A549 (cell line): ENCODE results near the gene SIRT2. TPM values are rescaled to one million over a fixed set of nuclear protein-coding genes. Genes with fewer than 3 reads are reported as not detected.

Experiments used
- ATAC-seq, 2 experiments: fragments of 200-7000 bp in 1 of 2; fragments of >200 bp in 1 of 2; cut with Nextera tagmentation in 1 of 2; cut with Tn5 transposase in 1 of 2; 3 replicates each; pipeline versions ENCODE4 v1.8.0 to v1.9.1; 2018 to 2020; ENCODE audit warnings: mild to moderate bottlenecking in 1 of 2, moderate library complexity in 1 of 2
- CTCF ChIA-PET: fragments of 300-600 bp; sonication (Branson Sonifier 250); formaldehyde crosslinking; extraction: SDS; loops from one replicate; lab custom pipeline; 2021; ENCODE audit warnings: antibody characterized with exemption, inconsistent platforms; lab: Yijun Ruan, JAX
- POLR2A ChIA-PET: fragments of 350-600 bp; formaldehyde crosslinking; extraction: SDS; loops from one replicate; lab custom pipeline; 2021; ENCODE audit warnings: antibody characterized with exemption, inconsistent platforms; lab: Yijun Ruan, JAX
- DNase-seq, 2 experiments: peaks; one replicate each; pipeline versions ENCODE4 v3.0.0 to v3.0.0-alpha.2; 2011 to 2016; ENCODE audit warnings: low read depth in 1 of 2, low spot score in 1 of 2
- FAIRE-seq: peaks from 2 replicates; lab custom pipeline; 2011; peaks lifted over from hg19 to GRCh38; lab: Jason Lieb, UNC
- H3K27ac ChIP-seq, 2 experiments: fragments of >200 bp; sonication (Bioruptor Twin); formaldehyde crosslinking; 3 replicates each; pipeline ENCODE4 v1.5.1; 2016 to 2017
- H3K4me1 ChIP-seq: fragments of >200 bp; sonication (Bioruptor Twin); formaldehyde crosslinking; 3 replicates; pipeline ENCODE4 v1.6.1; 2016
- H3K4me2 ChIP-seq: fragments of >200 bp; sonication (Bioruptor Twin); formaldehyde crosslinking; 3 replicates; pipeline ENCODE4 v1.6.1; 2016
- H3K4me3 ChIP-seq: fragments of >200 bp; sonication (Bioruptor Twin); formaldehyde crosslinking; 3 replicates; pipeline ENCODE4 v1.5.1; 2016
- H3K9me3 ChIP-seq: fragments of >200 bp; sonication (Bioruptor Twin); formaldehyde crosslinking; 3 replicates; pipeline ENCODE4 v1.6.1; 2016
- BHLHE40 ChIP-seq: IDR thresholded peaks from 2 replicates; pipeline ENCODE4 v1.6.1; 2012; ENCODE audit warnings: low read depth, low read length, inconsistent platforms
- CBX2 ChIP-seq: fragments of 200-600 bp; sonication (generic); IDR thresholded peaks from 2 replicates; pipeline ENCODE4 v1.6.1; 2016; ENCODE audit warnings: low read depth, mild to moderate bottlenecking, borderline replicate concordance
- CHD2 ChIP-seq: fragments of 150-350 bp; IDR thresholded peaks from 2 replicates; pipeline ENCODE4 v1.6.1; 2014; ENCODE audit warnings: low read length; ENCODE audit not compliant: partially characterized antibody
- CHD4 ChIP-seq: fragments of 200-600 bp; sonication (generic); IDR thresholded peaks from 2 replicates; pipeline ENCODE4 v1.6.1; 2016; ENCODE audit warnings: antibody characterized with exemption, mild to moderate bottlenecking, borderline replicate concordance
- EHF ChIP-seq: fragments of 250-450 bp; sonication (Bioruptor Pico); IDR thresholded peaks from 2 replicates; pipeline ENCODE4 v1.5.0; 2020; ENCODE audit warnings: mild to moderate bottlenecking
- ESRRA ChIP-seq: fragments of 150-350 bp; IDR thresholded peaks from 2 replicates; pipeline ENCODE4 v1.6.1; 2014; ENCODE audit warnings: mild to moderate bottlenecking, low read length, borderline replicate concordance
- FOSB ChIP-seq: fragments of 250-450 bp; sonication (Bioruptor Pico); IDR thresholded peaks from 2 replicates; pipeline ENCODE4 v1.5.0; 2020; ENCODE audit warnings: mild to moderate bottlenecking, moderate library complexity
- FOSL2 ChIP-seq, 2 experiments: fragments of 450-650 bp in 1 of 2; fragments of >200 bp in 1 of 2; sonication (Bioruptor Twin) in 1 of 2; formaldehyde crosslinking; IDR thresholded peaks; 2 replicates each; pipeline versions ENCODE4 v1.5.0 to v1.6.1; 2016 to 2020; ENCODE audit warnings: mild to moderate bottlenecking in 1 of 2, moderate library complexity in 1 of 2
- FOXS1 ChIP-seq: fragments of 250-450 bp; sonication (Bioruptor Pico); IDR thresholded peaks from 2 replicates; pipeline ENCODE4 v1.5.0; 2020; ENCODE audit warnings: mild to moderate bottlenecking, moderate library complexity
- GATA3 ChIP-seq: IDR thresholded peaks from 2 replicates; pipeline ENCODE4 v1.6.1; 2012; ENCODE audit warnings: borderline replicate concordance
- HEYL ChIP-seq: fragments of 250-450 bp; sonication (Bioruptor Pico); IDR thresholded peaks from 2 replicates; pipeline ENCODE4 v1.8.0; 2021; ENCODE audit warnings: mild to moderate bottlenecking, moderate library complexity
- HOXA7 ChIP-seq: fragments of 250-450 bp; sonication (Bioruptor Pico); IDR thresholded peaks from 2 replicates; pipeline ENCODE4 v1.5.0; 2020; ENCODE audit warnings: mild to moderate bottlenecking, moderate library complexity
- HOXB13 ChIP-seq: fragments of 250-450 bp; sonication (Bioruptor Pico); IDR thresholded peaks from 2 replicates; pipeline ENCODE4 v1.5.0; 2020; ENCODE audit warnings: low read depth, mild to moderate bottlenecking, moderate library complexity
- KDM1A ChIP-seq: fragments of 200-600 bp; sonication (generic); IDR thresholded peaks from 2 replicates; pipeline ENCODE4 v1.6.1; 2016; ENCODE audit warnings: low read depth, mild to moderate bottlenecking
- MAFK ChIP-seq: fragments of 450-650 bp; IDR thresholded peaks from 2 replicates; pipeline ENCODE4 v1.6.1; 2014; ENCODE audit not compliant: partially characterized antibody
- MYC ChIP-seq: IDR thresholded peaks from 2 replicates; pipeline ENCODE4 v1.6.1; 2012; ENCODE audit warnings: mild to moderate bottlenecking, inconsistent platforms, low read length, improper control_type of control experiment, borderline replicate concordance
- NPAS2 ChIP-seq: fragments of 250-450 bp; sonication (Bioruptor Pico); IDR thresholded peaks from 2 replicates; pipeline ENCODE4 v1.8.0; 2022; ENCODE audit warnings: mild to moderate bottlenecking, moderate library complexity, borderline replicate concordance
- NR3C1 ChIP-seq: fragments of >200 bp; sonication (Bioruptor Twin); formaldehyde crosslinking; IDR thresholded peaks from 3 replicates; pipeline ENCODE4 v1.6.1; 2017
- POLR2A ChIP-seq: IDR thresholded peaks from 2 replicates; pipeline ENCODE4 v1.6.1; 2012; ENCODE audit warnings: mild to moderate bottlenecking, low read length
- RARB ChIP-seq: fragments of 250-450 bp; sonication (Bioruptor Pico); IDR thresholded peaks from 2 replicates; pipeline ENCODE4 v1.8.0; 2021; ENCODE audit warnings: mild to moderate bottlenecking, moderate library complexity
- SMC3 ChIP-seq: fragments of >200 bp; sonication (Bioruptor Twin); formaldehyde crosslinking; IDR thresholded peaks from 3 replicates; pipeline ENCODE4 v1.6.1; 2018; ENCODE audit warnings: inconsistent platforms
- SREBF2 ChIP-seq: fragments of 450-650 bp; IDR thresholded peaks from 2 replicates; pipeline ENCODE4 v1.6.1; 2014; ENCODE audit warnings: mild to moderate bottlenecking, moderate library complexity
- TP53 ChIP-seq: fragments of 250-450 bp; sonication (Bioruptor Pico); IDR thresholded peaks from 2 replicates; pipeline ENCODE4 v1.5.0; 2021; ENCODE audit warnings: mild to moderate bottlenecking, moderate library complexity
- ZFP36 ChIP-seq: fragments of 450-650 bp; IDR thresholded peaks from 2 replicates; pipeline ENCODE4 v1.6.1; 2014; ENCODE audit warnings: borderline replicate concordance; ENCODE audit not compliant: partially characterized antibody
- WGBS: methylation state at CpG from one replicate; pipeline ENCODE4 v1.1.6; 2017; ENCODE audit errors: missing lambda C conversion rate; 5-methylcytosine and 5-hydroxymethylcytosine counted together
- polyA plus RNA-seq, 4 experiments: library from polyadenylated mRNA; depleted of rRNA in 3 of 4; stranded (reverse); fragments of >200 nt; fragmentation: RNase III in 1 of 4; extraction: RNeasy Plus Mini Kit Qiagen cat#74134 plus additional on column Dnase treatment in 1 of 4; gene quantifications; 2 replicates in 3 of 4; 3 replicates in 1 of 4; pipeline ENCODE4 v1.2.3, GENCODE V29; 2011 to 2017
- TF ChIP-seq, protein P1 (sequence below): fragments of 200-600 bp; sonication (generic); IDR thresholded peaks from 2 replicates; pipeline ENCODE4 v1.6.1; 2016; ENCODE audit warnings: antibody characterized with exemption, mild to moderate bottlenecking, moderate library complexity
- TF ChIP-seq, protein P2 (sequence below): IDR thresholded peaks from 2 replicates; pipeline ENCODE4 v1.6.1; 2012
- TF ChIP-seq, protein P3 (sequence below): IDR thresholded peaks from 2 replicates; pipeline ENCODE4 v1.6.1; 2012; ENCODE audit warnings: low read depth, borderline replicate concordance
- TF ChIP-seq, protein P4 (sequence below): fragments of >200 bp; sonication (Bioruptor Twin); formaldehyde crosslinking; IDR thresholded peaks from 3 replicates; pipeline ENCODE4 v1.5.1; 2016

Gene SIRT2
- polyA plus RNA-seq, 2 of the 4 experiments (the other 2 are of a cell fraction), result 28.6 to 30.4 TPM

DNA sequence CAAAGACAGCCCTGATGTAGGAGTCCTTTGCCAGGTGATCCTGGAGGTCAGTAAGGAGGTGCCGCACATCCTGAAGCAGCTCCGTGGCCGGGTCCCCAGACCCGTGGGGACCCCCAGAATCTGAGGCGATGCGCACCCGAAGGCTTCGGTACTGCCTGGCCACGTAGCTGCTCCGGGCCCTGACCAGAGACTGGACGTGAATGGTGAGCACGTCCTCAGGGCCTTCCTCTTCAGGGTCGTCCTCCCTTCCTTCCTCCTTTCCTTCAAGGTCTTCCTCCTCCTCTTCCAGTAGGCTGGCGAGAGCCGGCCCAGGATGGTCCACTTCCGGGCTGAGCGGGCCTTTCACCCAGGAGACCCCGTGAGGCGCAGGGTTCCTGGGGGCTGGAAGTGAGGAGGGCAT lies 28.8 kb downstream of the SIRT2 start:
- no peak overlapping the region for H3K27ac ChIP-seq
- TF ChIP-seq CBX2 (no peak), NR3C1 (no peak), POLR2A (no peak), MYC (no peak), CHD4 (no peak), NPAS2 (CRISPR knock-in tag) (no peak), FOSB (CRISPR knock-in tag) (no peak), TP53 (no peak), SMC3 (no peak), GATA3 (no peak), CHD2 (no peak), ZFP36 (no peak), EHF (CRISPR knock-in tag) (no peak), BHLHE40 (no peak), HEYL (CRISPR knock-in tag) (no peak), RARB (CRISPR knock-in tag) (no peak)
- TF ChIP-seq, protein P1, sequence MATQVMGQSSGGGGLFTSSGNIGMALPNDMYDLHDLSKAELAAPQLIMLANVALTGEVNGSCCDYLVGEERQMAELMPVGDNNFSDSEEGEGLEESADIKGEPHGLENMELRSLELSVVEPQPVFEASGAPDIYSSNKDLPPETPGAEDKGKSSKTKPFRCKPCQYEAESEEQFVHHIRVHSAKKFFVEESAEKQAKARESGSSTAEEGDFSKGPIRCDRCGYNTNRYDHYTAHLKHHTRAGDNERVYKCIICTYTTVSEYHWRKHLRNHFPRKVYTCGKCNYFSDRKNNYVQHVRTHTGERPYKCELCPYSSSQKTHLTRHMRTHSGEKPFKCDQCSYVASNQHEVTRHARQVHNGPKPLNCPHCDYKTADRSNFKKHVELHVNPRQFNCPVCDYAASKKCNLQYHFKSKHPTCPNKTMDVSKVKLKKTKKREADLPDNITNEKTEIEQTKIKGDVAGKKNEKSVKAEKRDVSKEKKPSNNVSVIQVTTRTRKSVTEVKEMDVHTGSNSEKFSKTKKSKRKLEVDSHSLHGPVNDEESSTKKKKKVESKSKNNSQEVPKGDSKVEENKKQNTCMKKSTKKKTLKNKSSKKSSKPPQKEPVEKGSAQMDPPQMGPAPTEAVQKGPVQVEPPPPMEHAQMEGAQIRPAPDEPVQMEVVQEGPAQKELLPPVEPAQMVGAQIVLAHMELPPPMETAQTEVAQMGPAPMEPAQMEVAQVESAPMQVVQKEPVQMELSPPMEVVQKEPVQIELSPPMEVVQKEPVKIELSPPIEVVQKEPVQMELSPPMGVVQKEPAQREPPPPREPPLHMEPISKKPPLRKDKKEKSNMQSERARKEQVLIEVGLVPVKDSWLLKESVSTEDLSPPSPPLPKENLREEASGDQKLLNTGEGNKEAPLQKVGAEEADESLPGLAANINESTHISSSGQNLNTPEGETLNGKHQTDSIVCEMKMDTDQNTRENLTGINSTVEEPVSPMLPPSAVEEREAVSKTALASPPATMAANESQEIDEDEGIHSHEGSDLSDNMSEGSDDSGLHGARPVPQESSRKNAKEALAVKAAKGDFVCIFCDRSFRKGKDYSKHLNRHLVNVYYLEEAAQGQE, result no peak
- TF ChIP-seq, protein P2, sequence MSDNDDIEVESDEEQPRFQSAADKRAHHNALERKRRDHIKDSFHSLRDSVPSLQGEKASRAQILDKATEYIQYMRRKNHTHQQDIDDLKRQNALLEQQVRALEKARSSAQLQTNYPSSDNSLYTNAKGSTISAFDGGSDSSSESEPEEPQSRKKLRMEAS, result no peak
- TF ChIP-seq, protein P3, sequence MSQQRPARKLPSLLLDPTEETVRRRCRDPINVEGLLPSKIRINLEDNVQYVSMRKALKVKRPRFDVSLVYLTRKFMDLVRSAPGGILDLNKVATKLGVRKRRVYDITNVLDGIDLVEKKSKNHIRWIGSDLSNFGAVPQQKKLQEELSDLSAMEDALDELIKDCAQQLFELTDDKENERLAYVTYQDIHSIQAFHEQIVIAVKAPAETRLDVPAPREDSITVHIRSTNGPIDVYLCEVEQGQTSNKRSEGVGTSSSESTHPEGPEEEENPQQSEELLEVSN, result no peak
- peaks cover 13% of the 10 kb centered on the region; the same call in 2 of the 3 replicates for H3K4me1 ChIP-seq
- H3K4me2 ChIP-seq, result peak overlapping the region; percentile 74; the same call in 2 of the 3 replicates
- no peak overlapping the region for H3K4me3 ChIP-seq
- ATAC-seq (no peak; a peak in 1 of 6 replicates), DNase-seq (no peak), FAIRE-seq (no peak)
- CTCF ChIA-PET, result interaction anchor here (0.7 to 31.8 kb wide), 25 partner anchors 2 to 467 kb away, joined by 3 to 652 read pairs (median 5); partner anchors contain the start of genes ECH1, EIF3K, FAM98C and HNRNPL
- 93% methylated on average over 19 of the region's 19 CpGs for WGBS
- POLR2A ChIA-PET, result interaction anchor here (1.5 kb wide), 1 partner anchor 18 kb away, joined by 6 read pairs; no protein-coding TSS in a partner anchor
- no peaks in the 10 kb centered on the region for H3K9me3 ChIP-seq

DNA sequence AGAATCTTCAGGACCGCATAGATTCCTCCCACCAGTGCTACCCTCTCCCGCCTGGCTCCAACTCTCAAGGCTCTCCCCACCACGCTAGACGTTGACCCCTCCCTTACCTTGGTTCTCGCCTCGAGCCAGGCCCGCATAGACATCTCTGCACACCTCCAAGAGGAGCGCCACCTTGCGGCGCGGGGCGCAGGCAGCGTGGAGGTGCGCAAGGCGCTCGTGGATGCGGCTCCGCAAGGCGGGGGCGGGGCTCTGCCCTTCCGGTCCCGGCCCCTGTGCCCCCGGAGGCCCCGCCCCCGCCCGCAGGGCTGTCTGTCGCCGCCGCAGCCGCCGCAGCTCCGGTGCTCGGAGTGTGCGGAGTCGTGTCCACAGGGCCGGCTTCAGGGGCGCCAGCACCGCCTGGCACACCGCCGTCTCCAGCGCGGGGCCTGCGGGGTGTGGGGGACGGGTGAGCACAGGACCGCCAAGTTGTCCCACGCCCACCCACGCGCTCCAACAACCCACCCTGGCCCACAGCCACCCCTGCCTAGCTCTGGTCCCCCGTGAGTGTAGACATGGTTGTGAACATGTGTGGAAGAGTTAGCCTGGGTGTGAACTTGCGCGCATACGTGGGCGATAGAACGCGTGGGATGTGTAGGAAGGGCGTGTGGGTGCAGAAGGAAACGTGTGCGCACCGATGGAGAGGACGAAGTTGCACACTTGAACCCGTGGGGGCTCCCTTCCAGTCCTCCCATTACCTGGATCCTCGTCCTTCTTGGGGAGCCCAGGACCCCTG lies 29.4 kb downstream of the SIRT2 start:
- peak; percentile 89 to 93 for DNase-seq
- peak overlapping the region; percentile 56 to 80 for H3K27ac ChIP-seq
- peak overlapping the region; percentile 74 for H3K4me2 ChIP-seq
- no peak for TF ChIP-seq HEYL (CRISPR knock-in tag)
- TF ChIP-seq KDM1A, result no peak
- TF ChIP-seq SMC3, result peak; percentile 97
- TF ChIP-seq FOSL2 (IDR thresholded peaks at IDR 0.05), result no peak
- TF ChIP-seq FOSL2 (CRISPR knock-in tag; IDR thresholded peaks at IDR 0.05), result no peak
- no peak for TF ChIP-seq CHD4
- TF ChIP-seq, protein P2, result peak; percentile 99
- peak; percentile 93 for TF ChIP-seq MYC
- TF ChIP-seq HOXB13 (CRISPR knock-in tag), result 0 out of 2 replicates have a peak, but pooled peaks have one; percentile 55
- no peak; the same call in 1 of the 2 replicates for TF ChIP-seq POLR2A
- TF ChIP-seq MAFK, result no peak
- TF ChIP-seq, protein P3, result peak; percentile 87
- TF ChIP-seq ESRRA, result no peak
- TF ChIP-seq GATA3, result no peak
- TF ChIP-seq, protein P4, sequence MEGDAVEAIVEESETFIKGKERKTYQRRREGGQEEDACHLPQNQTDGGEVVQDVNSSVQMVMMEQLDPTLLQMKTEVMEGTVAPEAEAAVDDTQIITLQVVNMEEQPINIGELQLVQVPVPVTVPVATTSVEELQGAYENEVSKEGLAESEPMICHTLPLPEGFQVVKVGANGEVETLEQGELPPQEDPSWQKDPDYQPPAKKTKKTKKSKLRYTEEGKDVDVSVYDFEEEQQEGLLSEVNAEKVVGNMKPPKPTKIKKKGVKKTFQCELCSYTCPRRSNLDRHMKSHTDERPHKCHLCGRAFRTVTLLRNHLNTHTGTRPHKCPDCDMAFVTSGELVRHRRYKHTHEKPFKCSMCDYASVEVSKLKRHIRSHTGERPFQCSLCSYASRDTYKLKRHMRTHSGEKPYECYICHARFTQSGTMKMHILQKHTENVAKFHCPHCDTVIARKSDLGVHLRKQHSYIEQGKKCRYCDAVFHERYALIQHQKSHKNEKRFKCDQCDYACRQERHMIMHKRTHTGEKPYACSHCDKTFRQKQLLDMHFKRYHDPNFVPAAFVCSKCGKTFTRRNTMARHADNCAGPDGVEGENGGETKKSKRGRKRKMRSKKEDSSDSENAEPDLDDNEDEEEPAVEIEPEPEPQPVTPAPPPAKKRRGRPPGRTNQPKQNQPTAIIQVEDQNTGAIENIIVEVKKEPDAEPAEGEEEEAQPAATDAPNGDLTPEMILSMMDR, result peak; percentile 99
- TF ChIP-seq HOXA7 (CRISPR knock-in tag), result no peak
- no peak for TF ChIP-seq SREBF2
- TF ChIP-seq FOXS1 (CRISPR knock-in tag), result no peak

More for the DNA sequence above, 29.4 kb downstream of the SIRT2 start:
- no peaks in the 10 kb centered on the region for H3K9me3 ChIP-seq
- peak; percentile 90 to 94 for ATAC-seq
- 48% methylated on average over 46 of the region's 62 CpGs for WGBS
- H3K4me3 ChIP-seq, result peak overlapping the region; percentile 31
- ChIA-PET POLR2A (interaction anchor here (1.0 to 1.5 kb wide), 3 partner anchors 17 to 19 kb away, joined by 5 to 6 read pairs (median 5); no protein-coding TSS in a partner anchor), CTCF (interaction anchor here (0.6 to 31.8 kb wide), 41 partner anchors 2 to 467 kb away, joined by 3 to 652 read pairs (median 4); partner anchors contain the start of genes CCER2, ECH1, EIF3K and FAM98C)
- FAIRE-seq, result peak; percentile 72
- peaks cover 18% of the 10 kb centered on the region for H3K4me1 ChIP-seq
